Measurements from ENCODE around the gene PNRC1. TPM values are rescaled to one million over a fixed set of nuclear protein-coding genes. Genes with fewer than 3 reads are reported as not detected.
A peak's percentile ranks its signal among the peaks of the same experiment; 100 is the strongest.
"Not testable (repeated sequence)": the region's sequence is repeated elsewhere in the genome, so short reads cannot be mapped to it uniquely, and the experiment has no call there.

Gene PNRC1
- 17.8 and 19.4 TPM in 2 replicates for total RNA-seq (2014; rRNA removed; shearing (Covaris generic))

DNA sequence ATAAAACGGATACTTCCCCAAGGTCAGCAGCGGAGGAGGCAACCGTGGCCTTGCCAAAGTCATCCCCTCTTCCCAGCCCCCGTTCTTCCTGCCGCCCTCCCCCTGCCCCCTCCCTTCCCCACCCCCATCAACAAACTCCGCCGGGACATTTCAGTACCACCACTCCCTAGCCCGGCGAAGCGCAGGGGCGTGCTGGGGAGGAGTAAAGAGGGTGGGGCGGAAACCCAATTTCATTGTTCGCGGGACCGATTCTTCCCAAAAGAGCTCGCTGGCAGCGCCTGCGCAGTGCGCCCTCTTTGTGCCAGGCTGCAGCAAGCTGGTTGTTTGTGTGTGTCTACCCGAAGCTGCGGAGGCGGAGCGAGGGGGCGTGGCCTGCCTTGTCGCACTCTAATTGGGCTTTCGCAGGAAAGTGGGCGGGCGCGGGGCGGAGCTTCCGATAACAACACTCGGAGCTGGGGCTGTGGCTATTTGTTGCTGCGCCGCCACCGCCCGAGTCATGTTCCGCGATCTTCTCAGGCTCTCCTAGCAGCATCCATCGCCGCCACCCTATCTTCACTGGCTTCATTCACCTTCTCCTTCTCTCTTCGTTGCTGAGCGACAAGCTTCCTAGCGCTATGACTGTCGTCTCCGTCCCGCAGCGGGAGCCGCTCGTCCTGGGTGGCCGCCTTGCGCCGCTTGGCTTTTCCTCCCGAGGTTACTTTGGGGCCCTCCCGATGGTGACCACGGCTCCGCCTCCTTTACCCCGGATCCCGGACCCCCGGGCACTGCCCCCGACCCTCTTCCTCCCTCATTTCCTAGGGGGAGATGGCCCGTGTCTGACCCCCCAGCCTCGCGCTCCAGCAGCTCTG lies at the start of gene PNRC1:
Gene PNRC1, plus strand, starts transcription at position 471 of the 848 bp plus-strand sequence. Its CDS starts 144 bp downstream, at position 615.
- peak; percentile 99 for DNase-seq (ENCODE audit: low spot score)

- no peak for DNase-seq (ENCODE audit: low spot score)
Observed at GRCh38 chr6:89032599-89032998, 48.0 kb upstream of the PNRC1 start.

DNA sequence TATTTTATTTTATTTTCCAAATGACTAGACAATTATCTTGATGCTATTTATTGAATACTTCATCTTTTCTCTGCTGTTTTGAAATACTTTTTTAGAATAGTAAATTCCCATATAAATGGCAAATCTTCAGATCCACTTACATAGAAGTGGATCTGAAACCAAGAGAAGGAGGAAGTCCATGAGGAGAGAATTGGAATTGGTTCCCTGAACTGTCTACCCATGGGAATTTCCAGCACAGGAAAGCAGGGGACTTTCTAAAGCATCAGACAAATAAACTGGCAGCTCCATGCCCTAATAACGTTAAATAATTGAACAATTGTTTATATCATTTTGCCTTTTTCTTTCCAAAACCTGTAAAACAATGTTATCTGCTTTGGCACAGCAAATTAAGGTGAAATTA lies 47.1 kb upstream of the PNRC1 start:
- DNase-seq (ENCODE audit: low spot score), result no peak

DNA sequence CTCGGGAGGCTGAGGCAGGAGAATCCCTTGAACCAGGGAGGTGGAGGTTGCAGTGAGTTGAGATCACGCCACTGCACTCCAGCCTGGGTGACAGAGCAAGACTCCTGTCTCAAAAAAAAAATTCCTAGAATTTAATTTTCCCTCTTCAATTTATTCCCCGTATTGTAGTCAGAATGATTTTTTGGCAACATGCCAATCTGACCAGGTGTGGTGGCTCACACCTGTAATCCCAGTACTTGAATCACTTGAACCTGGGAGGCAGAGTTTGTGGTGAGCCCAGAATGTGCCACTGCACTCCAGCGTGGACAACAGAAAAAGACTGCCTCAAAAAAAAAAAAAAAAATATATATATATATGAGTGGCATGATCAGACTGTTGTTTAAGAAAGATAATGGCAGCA lies 46.4 kb upstream of the PNRC1 start:
- DNase-seq (ENCODE audit: low spot score), result not testable (repeated sequence)

DNA sequence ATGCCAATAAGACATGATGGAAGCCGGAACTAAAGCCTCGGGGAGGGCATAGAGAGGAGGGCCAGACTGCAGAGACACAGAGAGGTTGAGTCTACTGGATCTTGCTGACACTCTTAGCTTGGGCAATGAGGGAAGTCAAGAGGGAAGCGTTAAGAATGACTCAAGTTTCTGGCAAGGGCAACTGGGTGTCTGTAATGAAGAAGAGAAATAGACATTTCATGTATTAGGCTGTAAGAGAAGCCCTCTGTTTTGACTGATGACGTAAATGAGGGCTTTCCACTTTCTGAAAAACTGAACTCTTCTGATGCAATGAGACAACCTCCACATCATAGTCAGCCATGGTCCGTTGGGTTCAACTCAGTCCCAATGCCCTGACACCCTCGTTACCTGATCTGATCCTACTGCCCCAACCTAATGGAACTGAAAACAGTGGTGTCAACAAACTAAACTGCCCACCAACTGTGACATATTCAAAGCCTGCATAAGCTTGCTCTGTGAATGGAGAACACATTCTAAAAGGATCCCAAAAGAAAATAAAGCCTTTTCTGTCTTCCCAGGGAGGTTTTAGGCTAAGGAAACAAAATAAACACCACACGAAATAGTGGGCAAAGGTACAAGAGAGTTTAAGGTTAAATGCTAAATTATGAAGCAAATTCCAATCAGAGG lies 45.8 kb upstream of the PNRC1 start:
- no peak for DNase-seq (ENCODE audit: low spot score)

DNA sequence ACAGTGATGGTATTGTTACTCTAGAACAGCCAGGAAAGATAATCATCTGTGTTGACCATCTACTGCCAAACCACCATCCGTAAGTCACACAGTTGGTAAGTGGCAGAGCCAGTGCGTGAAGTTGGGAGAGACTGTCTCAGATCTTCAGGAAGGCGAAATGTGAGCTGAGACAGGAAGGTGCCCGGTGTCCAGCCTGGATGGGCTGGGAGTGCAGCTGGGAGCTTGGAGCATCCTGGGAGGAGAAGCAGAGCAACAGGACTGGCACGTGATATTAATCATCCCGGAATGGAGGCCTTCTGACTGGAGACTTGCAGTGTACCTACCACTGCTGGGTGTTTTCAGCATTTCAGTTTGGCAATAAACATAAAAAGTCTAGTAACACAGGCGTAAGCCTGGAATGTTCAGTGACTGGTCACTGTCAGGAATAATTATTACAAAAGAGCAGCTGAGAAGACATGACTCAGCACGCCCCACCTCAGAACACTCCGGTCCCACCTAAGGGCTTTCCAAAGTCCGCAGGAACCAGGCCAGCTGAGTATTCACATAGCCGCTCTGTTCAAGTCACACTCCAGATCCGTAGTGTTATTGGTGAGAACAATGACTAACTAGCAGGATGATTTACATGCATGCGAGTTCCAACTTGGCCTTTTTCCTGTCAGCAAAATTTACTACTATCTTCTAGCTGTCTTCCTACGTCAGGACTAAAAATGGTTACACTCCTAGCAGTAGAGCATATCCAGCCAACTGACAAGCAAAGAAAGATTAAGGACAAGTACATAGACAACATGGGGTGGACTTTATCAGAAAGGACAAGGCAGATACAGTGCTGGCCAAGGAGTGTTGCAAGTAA lies 45.1 kb upstream of the PNRC1 start:
- peak; percentile 73 for DNase-seq (ENCODE audit: low spot score)

DNA sequence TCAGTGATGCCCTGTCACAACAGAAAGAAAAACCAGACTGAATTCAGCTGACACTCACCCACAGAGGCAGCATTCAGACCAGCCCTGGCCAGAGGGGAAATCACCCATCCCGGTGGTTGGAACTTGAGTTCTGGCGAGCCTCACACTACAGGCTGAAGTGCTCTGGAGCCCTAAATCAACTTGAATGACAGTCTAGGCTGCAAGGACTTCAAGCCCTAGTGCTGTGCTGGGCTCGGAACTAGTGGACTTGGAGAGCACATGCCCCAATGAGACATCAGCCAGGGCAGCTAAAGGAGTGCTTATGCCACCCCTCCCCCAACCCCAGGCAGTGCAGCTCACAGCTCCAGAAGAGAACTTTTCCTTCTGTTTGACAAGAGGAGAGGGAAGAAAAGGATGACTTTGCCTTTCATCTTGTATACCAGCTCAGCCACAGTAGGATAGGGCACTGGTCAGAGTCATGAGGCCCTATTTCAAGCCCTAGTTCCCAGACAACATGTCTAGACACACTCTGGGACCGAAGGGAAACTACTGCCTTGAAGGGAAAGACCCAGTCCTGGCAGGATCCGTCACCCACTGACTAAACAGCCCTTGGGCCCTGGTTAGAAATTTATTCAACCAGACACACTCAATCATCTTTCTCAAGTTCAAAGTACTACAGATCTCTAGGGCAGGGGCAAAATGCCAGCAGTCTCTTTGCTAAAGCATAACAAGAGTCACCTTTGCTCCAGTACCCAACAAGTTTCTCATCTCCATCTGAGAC lies 43.2 kb upstream of the PNRC1 start:
- no peak for DNase-seq (ENCODE audit: low spot score)

GRCh38 chr6:89037901-89038293 lies 42.7 kb upstream of the PNRC1 start:
- DNase-seq (ENCODE audit: low spot score), result not testable (repeated sequence)

- no peak for DNase-seq (ENCODE audit: low spot score)
Observed at GRCh38 chr6:89042664-89043063, 37.9 kb upstream of the PNRC1 start.

GRCh38 chr6:89044328-89045010 lies 36.1 kb upstream of the PNRC1 start:
- DNase-seq (ENCODE audit: low spot score), result no peak

GRCh38 chr6:89045011-89045387 lies 35.6 kb upstream of the PNRC1 start:
- DNase-seq (ENCODE audit: low spot score), result no peak

DNA sequence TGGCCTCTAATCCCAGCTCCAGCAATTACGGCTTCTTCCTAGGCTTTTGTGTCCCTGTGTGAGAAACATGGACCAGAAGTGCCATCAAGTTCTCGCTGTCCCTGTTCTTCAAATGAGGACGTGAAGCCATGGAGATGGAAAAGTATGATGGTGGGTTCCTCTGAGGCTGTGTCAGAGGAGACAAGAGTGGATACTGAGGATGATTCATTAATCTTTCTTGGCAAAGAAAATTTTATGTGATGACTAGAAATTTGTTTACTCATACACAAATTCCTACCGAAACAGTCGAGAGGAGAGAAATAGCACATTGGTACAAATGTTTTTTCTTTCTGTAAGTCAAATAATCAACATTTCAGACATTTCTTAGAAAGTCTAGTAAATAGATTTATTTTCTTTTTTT lies 35.0 kb upstream of the PNRC1 start:
- DNase-seq (ENCODE audit: low spot score), result no peak

DNA sequence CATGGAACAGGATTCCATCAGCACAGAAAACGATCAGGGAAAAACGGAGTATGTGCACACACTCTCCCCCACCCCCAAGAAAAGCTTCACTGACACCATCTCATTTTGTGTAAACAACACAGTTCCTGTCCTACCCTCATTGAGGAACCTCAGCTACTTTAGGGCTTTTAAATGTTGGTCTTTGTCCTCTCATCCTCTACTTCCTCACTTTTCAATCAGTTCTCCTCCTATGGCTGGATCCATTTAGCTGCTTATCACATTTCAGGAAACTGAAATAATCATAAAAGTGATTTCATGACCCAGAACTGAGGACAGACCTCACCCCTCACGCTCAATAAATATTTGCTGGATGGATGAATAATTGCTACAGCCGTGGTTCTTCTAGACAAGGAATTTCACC lies 33.1 kb upstream of the PNRC1 start:
- DNase-seq (ENCODE audit: low spot score), result no peak

DNA sequence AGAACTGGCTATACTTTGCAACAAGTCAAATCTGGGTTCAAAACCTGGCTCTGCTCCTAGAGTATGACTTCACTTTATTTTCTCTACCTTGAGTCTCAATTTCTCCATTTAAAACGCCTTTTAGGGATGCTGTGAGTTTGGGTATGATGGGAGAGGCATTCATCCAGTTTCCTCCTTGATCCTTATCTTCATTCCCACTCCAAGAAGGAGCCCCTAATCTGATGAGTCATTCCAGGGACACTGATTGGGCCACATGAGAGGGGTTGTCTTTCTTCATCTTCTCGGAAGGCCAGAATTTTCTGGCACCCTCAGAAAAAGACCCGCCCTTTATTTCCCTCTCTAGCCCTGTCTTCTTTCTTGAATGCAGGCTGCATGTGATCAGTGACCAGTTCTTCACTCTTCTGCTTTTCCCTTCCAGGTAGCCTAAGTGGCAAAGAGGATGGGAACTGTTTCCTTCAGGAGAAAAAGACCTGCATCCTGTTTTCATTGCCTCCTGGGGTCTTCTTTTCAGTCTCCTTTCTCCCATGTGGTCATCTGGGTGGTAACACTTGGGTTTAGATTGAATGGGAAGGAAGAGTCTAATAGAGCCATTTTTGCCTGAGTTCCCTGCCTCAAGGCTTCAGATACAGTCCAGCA lies 32.1 kb upstream of the PNRC1 start:
- no peak for DNase-seq (ENCODE audit: low spot score)

- no peak for DNase-seq (ENCODE audit: low spot score)
Observed at GRCh38 chr6:89048985-89049384, 31.6 kb upstream of the PNRC1 start.

DNA sequence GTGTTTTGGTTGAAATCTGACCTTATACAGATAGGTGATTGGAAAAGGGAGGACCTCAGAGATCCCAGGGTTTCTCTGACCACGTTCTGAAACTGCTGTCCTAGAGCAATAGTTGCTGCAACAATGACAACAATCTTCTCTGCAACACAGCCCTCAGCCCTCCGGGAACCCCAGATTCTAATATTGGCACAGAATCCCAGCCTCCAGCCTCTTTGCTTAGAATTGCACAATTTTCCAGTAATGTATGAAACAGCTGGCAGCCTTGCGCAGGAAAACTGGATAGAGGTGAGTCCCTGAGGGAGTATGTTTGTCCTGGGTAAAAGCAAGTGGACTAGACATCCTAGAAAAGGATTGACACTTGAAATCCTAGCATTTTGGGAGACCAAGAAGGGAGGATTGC lies 30.4 kb upstream of the PNRC1 start:
- DNase-seq (ENCODE audit: low spot score), result no peak

DNA sequence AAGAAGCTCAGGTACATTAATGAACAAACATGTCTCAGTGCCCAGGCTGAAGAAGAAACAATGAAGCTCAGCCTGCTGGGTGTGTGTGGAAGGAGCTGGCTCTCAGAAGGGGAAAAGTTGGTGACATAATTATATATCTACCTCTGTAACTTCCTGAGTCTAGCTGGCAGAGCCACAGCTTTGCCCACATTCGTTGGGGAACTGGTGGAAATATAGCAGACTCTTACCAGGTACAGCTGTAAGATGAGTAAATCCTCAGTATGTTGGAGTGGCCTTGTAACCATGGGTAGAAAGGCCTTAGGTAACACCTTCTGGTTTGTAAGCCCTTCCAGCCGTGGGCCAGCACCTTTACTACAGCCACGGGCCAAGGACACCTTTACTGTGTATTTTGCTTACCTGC lies 29.9 kb upstream of the PNRC1 start:
- no peak for DNase-seq (ENCODE audit: low spot score)

DNA sequence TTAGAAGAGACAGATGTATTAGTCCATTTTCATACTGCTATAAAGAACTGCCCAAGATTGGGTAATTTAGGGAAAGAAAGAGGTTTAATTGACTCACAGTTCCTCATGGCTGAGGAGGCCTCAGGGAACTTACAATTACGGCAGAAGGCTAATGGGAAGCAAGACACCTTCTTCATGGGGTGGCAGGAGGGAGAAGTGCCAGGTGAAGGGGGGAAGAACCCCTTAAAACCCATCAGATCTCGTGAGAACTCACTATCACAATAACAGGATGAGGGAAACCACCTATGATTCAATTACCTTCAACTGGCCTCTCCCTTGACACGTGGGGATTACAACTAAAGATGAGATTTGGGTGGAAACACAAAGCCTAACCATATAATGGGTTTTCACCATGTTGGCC lies 28.9 kb upstream of the PNRC1 start:
- no peak for DNase-seq (ENCODE audit: low spot score)

DNA sequence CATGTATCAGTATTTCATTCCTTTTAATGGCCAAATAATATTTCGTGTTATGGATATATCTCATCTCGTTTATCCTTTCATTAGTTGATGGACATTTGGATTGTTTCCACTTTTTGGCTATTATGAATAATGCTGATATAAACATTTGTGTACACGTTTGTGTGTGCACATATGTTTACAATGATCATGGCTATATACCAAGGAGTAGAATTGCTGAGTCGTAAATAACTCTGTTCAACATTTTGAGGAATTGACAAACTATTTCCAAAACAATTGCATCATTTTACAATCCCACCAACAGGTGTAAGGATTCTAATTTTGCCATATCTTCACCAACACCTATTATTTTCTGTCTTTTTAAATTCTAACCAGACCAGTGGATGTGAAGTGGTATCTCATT lies 26.3 kb upstream of the PNRC1 start:
- DNase-seq (ENCODE audit: low spot score), result no peak

GRCh38 chr6:89057759-89058158 lies 22.8 kb upstream of the PNRC1 start:
- no peak for DNase-seq (ENCODE audit: low spot score)
